GM12878 (cell line): ENCODE measurements around the gene GLB1L2. TPM values are rescaled to one million over a fixed set of nuclear protein-coding genes. Genes with fewer than 3 reads are reported as not detected.

Experiments used
- ATAC-seq: fragments of 200-7000 bp; cut with Tn5 transposase; 3 replicates; pipeline ENCODE4 v1.9.1; 2020; ENCODE audit warnings: mild to moderate bottlenecking, moderate library complexity
- BruUV-seq: library from RNA; stranded (reverse); fragments of 400-500 nt; replicated peaks from 2 replicates; lab custom pipeline; 2021; lab: Mats Ljungman, UMichigan
- CTCF ChIA-PET: fragments of 300-600 bp; sonication (Branson Sonifier 250); formaldehyde crosslinking; extraction: SDS; loops from one replicate; lab custom pipeline; 2021; ENCODE audit warnings: inconsistent platforms; lab: Yijun Ruan, JAX
- POLR2A ChIA-PET: fragments of 350-600 bp; formaldehyde crosslinking; extraction: SDS; loops from one replicate; lab custom pipeline; 2021; ENCODE audit warnings: inconsistent platforms; lab: Charles Lee
- RAD21 ChIA-PET: fragments of 300-600 bp; sonication (Branson Sonifier 250); formaldehyde crosslinking; loops from one replicate; lab custom pipeline; 2023; ENCODE audit warnings: antibody characterized with exemption; ENCODE audit not compliant: unreplicated experiment; lab: Charles Lee
- SMC1A ChIA-PET: fragments of 300-600 bp; sonication (Branson Sonifier 250); formaldehyde crosslinking; loops from one replicate; lab custom pipeline; 2023; ENCODE audit not compliant: unreplicated experiment, uncharacterized antibody; lab: Charles Lee
- DNase-seq: peaks from one replicate; pipeline ENCODE4 v3.0.0-alpha.2; 2011; ENCODE audit warnings: low read depth, low spot score
- FAIRE-seq: peaks from 3 replicates; lab custom pipeline; 2011; peaks lifted over from hg19 to GRCh38; lab: Jason Lieb, UNC
- H2AFZ ChIP-seq: 2 replicates; pipeline ENCODE4 v1.6.0; 2011; ENCODE audit warnings: low read depth, low read length, control low read depth; ENCODE audit not compliant: control insufficient read depth
- H3K27ac ChIP-seq: 2 replicates; pipeline ENCODE4 v1.5.1; 2011; ENCODE audit warnings: control low read depth; ENCODE audit not compliant: control insufficient read depth, insufficient read depth
- H3K27me3 ChIP-seq, 2 experiments: replicated peaks in 1 of 2; 2 replicates each; pipeline versions ENCODE4 v1.6.0 to v1.6.1; 2011; ENCODE audit warnings: low read length in 1 of 2; ENCODE audit not compliant: control insufficient read depth in 2 of 2, insufficient read depth in 2 of 2
- H3K36me3 ChIP-seq, 2 experiments: 2 replicates each; pipeline ENCODE4 v1.5.1; 2011; ENCODE audit warnings: low read length in 1 of 2; ENCODE audit not compliant: control insufficient read depth in 2 of 2, insufficient read depth in 2 of 2
- H3K4me1 ChIP-seq: 2 replicates; pipeline ENCODE4 v1.6.1; 2011; ENCODE audit warnings: mild to moderate bottlenecking, low read length, moderate library complexity, mixed read lengths; ENCODE audit not compliant: control insufficient read depth, insufficient read depth
- H3K4me2 ChIP-seq: 2 replicates; pipeline ENCODE4 v1.6.0; 2011; ENCODE audit warnings: control low read depth; ENCODE audit not compliant: control insufficient read depth, insufficient read depth
- H3K4me3 ChIP-seq: fragments of 200-600 bp; sonication (generic); 2 replicates; pipeline ENCODE4 v1.5.1; 2016
- H3K79me2 ChIP-seq: 2 replicates; pipeline ENCODE4 v1.6.0; 2011; ENCODE audit warnings: low read length; ENCODE audit not compliant: control insufficient read depth, insufficient read depth
- H3K9ac ChIP-seq: 2 replicates; pipeline ENCODE4 v1.8.0; 2011; ENCODE audit warnings: low read length, control low read depth, mixed read lengths; ENCODE audit not compliant: control insufficient read depth, insufficient read depth
- H3K9me3 ChIP-seq: replicated peaks from 3 replicates; pipeline ENCODE4 v1.5.1; 2011; ENCODE audit warnings: mild to moderate bottlenecking, low read length; ENCODE audit not compliant: control insufficient read depth, insufficient read depth
- H4K20me1 ChIP-seq: 2 replicates; pipeline ENCODE4 v1.6.0; 2011; ENCODE audit not compliant: control insufficient read depth, insufficient read depth
- CBX3 ChIP-seq: fragments of 200-600 bp; sonication (generic); IDR thresholded peaks from 2 replicates; pipeline ENCODE4 v1.6.1; 2016; ENCODE audit warnings: low read depth, borderline replicate concordance
- CHD2 ChIP-seq: IDR thresholded peaks from 2 replicates; pipeline ENCODE4 v1.6.1; 2011; ENCODE audit warnings: low read depth, low read length, improper control_type of control experiment, borderline replicate concordance
- LARP7 ChIP-seq: fragments of 450-650 bp; IDR thresholded peaks from 2 replicates; pipeline ENCODE4 v1.6.1; 2017; ENCODE audit warnings: mild to moderate bottlenecking
- POLR2AphosphoS2 ChIP-seq: IDR thresholded peaks from 2 replicates; pipeline ENCODE4 v1.6.1; 2011; ENCODE audit warnings: low read depth, mild to moderate bottlenecking, low read length, improper control_type of control experiment, moderate library complexity
- REST ChIP-seq: IDR thresholded peaks from 2 replicates; pipeline ENCODE4 v1.6.1; 2012; ENCODE audit warnings: mild to moderate bottlenecking, low read depth, low read length
- SUPT20H ChIP-seq: IDR thresholded peaks from 2 replicates; pipeline ENCODE4 v1.6.1; 2011; ENCODE audit warnings: low read depth, mild to moderate bottlenecking, low read length, moderate library complexity, borderline replicate concordance; ENCODE audit not compliant: control insufficient read depth
- TARDBP ChIP-seq: IDR thresholded peaks from 2 replicates; pipeline ENCODE4 v1.6.1; 2016; ENCODE audit warnings: borderline replicate concordance
- WGBS: methylation state at CpG from one replicate; pipeline ENCODE4 v1.1.6; 2016; ENCODE audit warnings: low lambda C conversion rate; ENCODE audit not compliant: insufficient replicate concordance, insufficient coverage; ENCODE audit errors: missing lambda C conversion rate; 5-methylcytosine and 5-hydroxymethylcytosine counted together
- in situ Hi-C: fragments of 300-500 bp; cut with MboI; formaldehyde crosslinking; loops from 9 replicates; pipeline ENCODE4 v1.14.3; 2018; ENCODE audit warnings: mixed read lengths
- intact Hi-C: fragments of 100-400 bp; cut with micrococcal nuclease; formaldehyde crosslinking; loops from one replicate; pipeline ENCODE4 v1.14.2; 2022; ENCODE audit not compliant: unreplicated experiment
- polyA plus RNA-seq, 11 experiments: library from polyadenylated mRNA; depleted of rRNA in 4 of 11; unstranded in 6 of 11; stranded (reverse) in 5 of 11; fragments of >200 nt; fragmentation: Nextera tagmentation in 4 of 11; fragmentation: Illumina TruSeq in 1 of 11; extraction: Ambion mirVana in 4 of 11; extraction: Trizol in 1 of 11; gene quantifications; 1 replicate in 1 of 11; 2 replicates in 10 of 11; pipeline versions ENCODE4 v1.2.1 to v1.2.3, GENCODE V29; 2011 to 2016; ENCODE audit warnings: inconsistent platforms in 2 of 11, missing spikeins in 2 of 11, low read depth in 1 of 11
- total RNA-seq, 4 experiments: library from RNA; depleted of rRNA in 3 of 4; stranded (reverse); fragments of >200 nt in 3 of 4; fragmentation: Illumina TruSeq in 1 of 4; extraction: Trizol in 1 of 4; gene quantifications; 2 replicates each; pipeline versions ENCODE4 v1.2.1 to v1.2.3, GENCODE V29; 2013 to 2021

Gene GLB1L2
- total and polyA plus RNA-seq, 10 of the 15 experiments (the other 5 are each of a cell fraction or from before 2014, with no cell fraction given): 0.04 to 0.85 (median 0.49) TPM

- ATAC-seq (no peak), FAIRE-seq (no peak), DNase-seq (no peak)
- intact Hi-C loops: no loop called here
- H2AFZ ChIP-seq: no peak overlapping the region
- H3K9me3 ChIP-seq: no peaks in the 10 kb centered on the region; the same call in 2 of the 3 replicates
- no peaks in the 10 kb centered on the region for H3K79me2 ChIP-seq
- SMC1A ChIA-PET: no interaction called here
- H3K4me2 ChIP-seq: no peak overlapping the region
- CTCF ChIA-PET: no interaction called here
- POLR2A ChIA-PET: no interaction called here
- no peak overlapping the region for H3K27ac ChIP-seq
- H3K36me3 ChIP-seq: no peaks in the 10 kb centered on the region
- in situ Hi-C loops: no loop called here
- RAD21 ChIA-PET: no interaction called here
- 56% methylated on average over 30 of the region's 30 CpGs for WGBS
- no TSS peak for BruUV-seq
- H3K9ac ChIP-seq: no peak overlapping the region
- peaks cover 0 to 3% of the 10 kb centered on the region in 2 experiments; a peak in 2 of 4 replicates for H3K27me3 ChIP-seq
- H3K4me3 ChIP-seq: no peak overlapping the region
- H4K20me1 ChIP-seq: no peaks in the 10 kb centered on the region
- H3K4me1 ChIP-seq: no peaks in the 10 kb centered on the region
- TF ChIP-seq CBX3 (no peak), TARDBP (no peak), CHD2 (no peak), REST (no peak), SUPT20H (no peak), POLR2AphosphoS2 (no peak), LARP7 (no peak)
Measured at GRCh38 chr11:134369656-134370525, 38.1 kb downstream of the GLB1L2 start.
